Kidney epithelial cell (primary cell): Measurements from ENCODE around the gene HLCS. TPM values are rescaled to one million over a fixed set of nuclear protein-coding genes. Genes with fewer than 3 reads are reported as not detected.
"Not testable (repeated sequence)": the region's sequence is repeated elsewhere in the genome, so short reads cannot be mapped to it uniquely, and the experiment has no call there.

Source experiments
- DNase-seq: peaks from one replicate; pipeline ENCODE4 v3.0.0-alpha.2; 2010; ENCODE audit warnings: low read depth
- H3K27me3 ChIP-seq: 2 replicates; pipeline ENCODE4 v1.6.0; 2011; ENCODE audit warnings: low read length; ENCODE audit not compliant: control insufficient read depth, insufficient read depth
- H3K36me3 ChIP-seq: 2 replicates; pipeline ENCODE4 v1.5.1; 2011; ENCODE audit warnings: low read length; ENCODE audit not compliant: control insufficient read depth, insufficient read depth
- H3K4me3 ChIP-seq: 2 replicates; pipeline ENCODE4 v1.5.1; 2011; ENCODE audit warnings: low read depth, mild to moderate bottlenecking, control low read depth, low read length
- total RNA-seq: library from RNA; depleted of rRNA; stranded (reverse); fragments of >200 nt; gene quantifications from 2 replicates; pipeline ENCODE4 v1.2.3, GENCODE V29; 2015
- TF ChIP-seq, protein P1 (sequence below): IDR thresholded peaks from 2 replicates; pipeline ENCODE4 v1.5.1; 2011; ENCODE audit warnings: mild to moderate bottlenecking, moderate library complexity, low read length, control low read depth, inconsistent platforms; ENCODE audit not compliant: insufficient read depth, poor library complexity, severe bottlenecking

Gene HLCS
- total RNA-seq, 1 donor from 2014 or later = 26.7 TPM

DNA sequence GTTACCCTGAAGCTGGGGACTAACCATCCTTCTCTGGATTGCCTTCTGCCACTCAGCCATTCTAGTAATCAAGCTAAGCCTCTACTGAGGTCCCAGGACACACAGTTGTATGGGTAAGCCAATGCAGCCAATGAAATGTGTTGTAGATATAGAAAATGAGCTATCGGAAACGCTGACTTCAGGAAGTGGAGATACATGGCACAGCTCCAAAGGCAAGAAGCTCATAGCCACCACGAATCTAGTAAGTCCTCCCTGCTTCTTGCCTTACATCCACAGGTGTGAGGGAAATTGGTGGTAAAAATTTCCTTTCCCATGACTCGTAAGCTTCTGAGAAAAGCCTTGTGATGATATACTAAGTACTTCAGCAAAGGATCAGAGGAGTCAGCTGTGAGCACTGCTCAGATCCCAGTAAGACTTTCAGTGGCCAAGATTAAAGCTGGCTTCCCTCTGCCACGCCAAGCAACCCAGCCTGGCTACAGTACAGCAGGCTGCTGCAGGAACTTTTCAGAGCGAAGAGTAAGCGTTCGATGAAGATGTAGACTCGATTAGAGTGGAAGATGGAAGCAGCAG lies 149.8 kb downstream of the HLCS start:
- TF ChIP-seq, protein P1, sequence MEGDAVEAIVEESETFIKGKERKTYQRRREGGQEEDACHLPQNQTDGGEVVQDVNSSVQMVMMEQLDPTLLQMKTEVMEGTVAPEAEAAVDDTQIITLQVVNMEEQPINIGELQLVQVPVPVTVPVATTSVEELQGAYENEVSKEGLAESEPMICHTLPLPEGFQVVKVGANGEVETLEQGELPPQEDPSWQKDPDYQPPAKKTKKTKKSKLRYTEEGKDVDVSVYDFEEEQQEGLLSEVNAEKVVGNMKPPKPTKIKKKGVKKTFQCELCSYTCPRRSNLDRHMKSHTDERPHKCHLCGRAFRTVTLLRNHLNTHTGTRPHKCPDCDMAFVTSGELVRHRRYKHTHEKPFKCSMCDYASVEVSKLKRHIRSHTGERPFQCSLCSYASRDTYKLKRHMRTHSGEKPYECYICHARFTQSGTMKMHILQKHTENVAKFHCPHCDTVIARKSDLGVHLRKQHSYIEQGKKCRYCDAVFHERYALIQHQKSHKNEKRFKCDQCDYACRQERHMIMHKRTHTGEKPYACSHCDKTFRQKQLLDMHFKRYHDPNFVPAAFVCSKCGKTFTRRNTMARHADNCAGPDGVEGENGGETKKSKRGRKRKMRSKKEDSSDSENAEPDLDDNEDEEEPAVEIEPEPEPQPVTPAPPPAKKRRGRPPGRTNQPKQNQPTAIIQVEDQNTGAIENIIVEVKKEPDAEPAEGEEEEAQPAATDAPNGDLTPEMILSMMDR = no peak
- H3K27me3 ChIP-seq = no peaks in the 10 kb centered on the region
- no peak for DNase-seq
- no peak overlapping the region for H3K4me3 ChIP-seq
- no peaks in the 10 kb centered on the region for H3K36me3 ChIP-seq

DNA sequence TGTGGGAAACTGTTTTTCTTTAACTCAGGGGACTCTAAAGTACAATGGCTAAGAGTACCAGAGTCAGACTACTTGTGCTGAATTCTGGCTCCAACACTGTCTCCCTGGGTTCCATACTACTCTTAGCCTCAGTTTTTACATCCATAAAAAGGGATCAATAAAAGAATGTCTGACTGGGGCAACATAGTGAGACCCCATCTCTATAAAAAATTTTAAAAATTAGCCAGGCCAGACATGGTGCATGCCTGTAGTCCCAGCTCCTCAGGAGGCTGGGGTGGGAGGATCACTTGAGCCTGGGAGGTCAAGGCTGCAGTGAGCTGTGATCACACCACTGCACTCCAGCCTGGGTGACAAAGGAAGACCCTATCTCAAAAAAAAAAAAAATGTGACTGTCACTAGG lies 150.4 kb downstream of the HLCS start:
- DNase-seq, H3K36me3 ChIP-seq, H3K27me3 ChIP-seq, H3K4me3 ChIP-seq: not testable (repeated sequence)

DNA sequence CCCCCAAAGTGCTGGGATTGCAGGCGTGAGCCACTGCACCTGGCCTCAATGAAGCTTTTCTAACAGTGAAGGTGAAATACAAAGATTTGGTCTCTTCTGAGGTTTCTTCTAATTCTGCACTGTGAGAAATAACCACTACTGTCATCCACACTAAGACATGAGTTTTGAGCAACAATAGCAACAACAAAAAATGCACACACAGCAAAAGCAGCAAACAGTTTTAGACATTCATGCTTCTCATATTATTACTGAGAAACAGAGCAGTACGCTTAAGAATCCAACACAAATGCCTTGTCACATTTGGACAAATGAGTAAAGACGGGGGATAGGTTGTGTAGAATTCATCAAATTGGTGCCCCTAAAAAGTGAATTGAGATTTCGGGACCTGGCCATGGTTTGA lies 151.2 kb downstream of the HLCS start:
- H3K36me3 ChIP-seq = no peaks in the 10 kb centered on the region
- no peak for DNase-seq
- no peak overlapping the region for H3K4me3 ChIP-seq
- H3K27me3 ChIP-seq = no peaks in the 10 kb centered on the region
- TF ChIP-seq, protein P1 = no peak

DNA sequence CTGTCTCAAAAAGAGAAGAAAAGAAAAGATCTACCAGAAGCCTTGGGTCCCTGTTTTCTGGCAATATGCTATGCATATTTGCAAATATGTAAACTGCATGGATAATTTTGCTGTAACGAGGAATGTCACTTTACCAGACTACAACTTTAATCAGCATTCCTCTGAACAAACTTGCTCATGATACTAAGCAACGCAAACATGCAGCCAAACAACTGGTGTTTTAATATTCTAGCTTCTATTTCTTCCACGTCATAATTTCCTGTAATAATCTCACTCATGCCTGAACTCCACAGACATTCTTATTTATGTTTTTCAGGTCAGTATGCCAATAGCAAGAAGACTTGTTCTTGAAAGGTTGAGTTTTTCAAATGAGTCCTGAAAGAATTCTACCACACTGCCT lies 153.4 kb downstream of the HLCS start:
- no peaks in the 10 kb centered on the region for H3K27me3 ChIP-seq
- no peaks in the 10 kb centered on the region for H3K36me3 ChIP-seq
- no peak for DNase-seq
- no peak overlapping the region for H3K4me3 ChIP-seq
- TF ChIP-seq, protein P1 = no peak

DNA sequence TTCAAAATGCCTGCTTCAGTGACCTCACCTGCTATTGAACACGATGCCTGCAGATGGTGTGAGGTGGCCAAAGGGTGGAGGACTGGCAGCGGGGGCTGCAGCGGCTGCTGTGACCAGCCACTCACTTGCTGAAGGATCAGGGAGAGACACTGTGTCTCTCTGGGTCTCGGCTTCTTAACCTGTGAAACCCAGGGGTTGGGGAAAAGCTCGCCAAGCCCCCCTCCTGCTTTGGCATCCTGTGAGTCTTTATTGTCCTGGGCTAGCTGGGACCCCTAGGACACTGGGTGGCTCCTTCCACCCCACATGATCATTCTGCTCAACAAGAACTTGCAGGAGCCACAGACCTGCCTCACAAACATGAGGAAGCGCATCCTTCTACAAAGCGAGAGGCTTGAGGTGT lies 154.7 kb downstream of the HLCS start:
- TF ChIP-seq, protein P1 = no peak
- H3K4me3 ChIP-seq = no peak overlapping the region
- H3K36me3 ChIP-seq = no peaks in the 10 kb centered on the region
- no peaks in the 10 kb centered on the region for H3K27me3 ChIP-seq
- DNase-seq = no peak

DNA sequence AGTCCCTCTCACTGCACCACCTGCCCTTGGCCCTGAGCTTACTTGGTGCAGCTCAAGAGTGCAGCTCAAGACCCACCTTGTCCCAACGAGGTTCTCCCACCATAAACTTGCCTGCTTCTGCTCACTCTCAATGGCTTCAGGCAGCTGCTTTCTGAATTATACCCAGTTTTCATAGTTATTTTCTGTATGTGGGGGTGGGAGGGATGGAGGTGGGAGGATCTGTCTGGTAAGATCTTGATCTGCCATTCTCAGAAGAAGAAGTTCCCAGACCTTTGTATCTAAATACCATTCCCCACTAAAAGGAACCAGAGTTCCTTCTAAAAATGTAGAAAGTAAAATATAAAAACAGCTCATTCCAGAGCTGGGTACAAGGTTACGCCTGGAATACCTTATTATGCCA lies 156.0 kb downstream of the HLCS start:
- no peak for DNase-seq
- Histone ChIP-seq H3K4me3 (no peak overlapping the region), H3K27me3 (no peaks in the 10 kb centered on the region), H3K36me3 (no peaks in the 10 kb centered on the region)
- TF ChIP-seq, protein P1 = no peak
